Stimulated activated CD4-positive, alpha-beta T cell treated with anti-CD3 and anti-CD28 coated beads, Interleukin-2, amount 100 ng/mL, for 48 hours (primary cell): Measurements from ENCODE around the gene CDH23.

Source experiments
- DNase-seq, 2 donors: peaks; one replicate each; pipeline ENCODE4 v3.0.0-alpha.2; 2020

Gene CDH23

GRCh38 chr10:71646592-71647292, 250.0 kb downstream of the CDH23 start:
- no peak for DNase-seq

GRCh38 chr10:71647526-71648253, 251.0 kb downstream of the CDH23 start:
- no peak for DNase-seq

- DNase-seq: no peak
These were observed 251.7 kb downstream of the CDH23 start for GRCh38 chr10:71648254-71648932.

- no peak for DNase-seq
These were observed 252.2 kb downstream of the CDH23 start for GRCh38 chr10:71648933-71649320.

- DNase-seq: no peak
These were observed 252.9 kb downstream of the CDH23 start for GRCh38 chr10:71649631-71650030.

- DNase-seq: no peak
These were observed 253.7 kb downstream of the CDH23 start for GRCh38 chr10:71650397-71650796.

- no peak for DNase-seq
These were observed 254.7 kb downstream of the CDH23 start for GRCh38 chr10:71651428-71651827.

- DNase-seq: no peak
These were observed 255.2 kb downstream of the CDH23 start for GRCh38 chr10:71651928-71652327.

- no peak for DNase-seq
These were observed 256.3 kb downstream of the CDH23 start for GRCh38 chr10:71653044-71653443.

- no peak for DNase-seq
These were observed 259.5 kb downstream of the CDH23 start for GRCh38 chr10:71656220-71656619.

GRCh38 chr10:71657604-71658466, 261.1 kb downstream of the CDH23 start:
- DNase-seq: no peak

- no peak for DNase-seq
These were observed 261.7 kb downstream of the CDH23 start for GRCh38 chr10:71658467-71658745.

GRCh38 chr10:71659111-71659634, 262.5 kb downstream of the CDH23 start:
- no peak for DNase-seq

GRCh38 chr10:71659737-71660136, 263.0 kb downstream of the CDH23 start:
- DNase-seq: no peak

- no peak for DNase-seq
These were observed 263.6 kb downstream of the CDH23 start for GRCh38 chr10:71660313-71660712.

GRCh38 chr10:71661060-71661622, 264.4 kb downstream of the CDH23 start:
- no peak for DNase-seq

- DNase-seq: no peak
These were observed 265.1 kb downstream of the CDH23 start for GRCh38 chr10:71661779-71662336.

- DNase-seq: no peak
These were observed 266.6 kb downstream of the CDH23 start for GRCh38 chr10:71663311-71663710.

- no peak for DNase-seq
These were observed 267.9 kb downstream of the CDH23 start for GRCh38 chr10:71664585-71664984.

GRCh38 chr10:71665456-71665855, 268.7 kb downstream of the CDH23 start:
- no peak for DNase-seq

- no peak for DNase-seq
These were observed 270.1 kb downstream of the CDH23 start for GRCh38 chr10:71666639-71667386.

GRCh38 chr10:71667387-71667752, 270.6 kb downstream of the CDH23 start:
- DNase-seq: no peak
